Measurements from ENCODE around the gene SOX15. TPM values are rescaled to one million over a fixed set of nuclear protein-coding genes. Genes with fewer than 3 reads are reported as not detected.

SOX15 gene
- total and polyA plus RNA-seq, 2 of the 13 experiments (the other 11 are each of a cell fraction or from before 2014, with no cell fraction given): 0.07 to 0.18 TPM

- TF ChIP-seq CHD4 (IDR thresholded peaks at IDR 0.05; ENCODE audit: borderline replicate concordance, low read length) (no peak), ZNF646 (CRISPR knock-in tag; IDR thresholded peaks at IDR 0.05) (no peak), SNAPC4 (CRISPR knock-in tag; IDR thresholded peaks at IDR 0.05) (no peak), ZSCAN9 (CRISPR knock-in tag; IDR thresholded peaks at IDR 0.05; ENCODE audit: borderline replicate concordance) (peak; percentile 23; the same call in 1 of the 2 replicates), CENPT (CRISPR knock-in tag; IDR thresholded peaks at IDR 0.05; ENCODE audit: low read depth) (peak; percentile 45), CSRNP2 (CRISPR knock-in tag; conservative IDR thresholded peaks at IDR 0.05; ENCODE audit: low read depth) (0 out of 2 replicates have a peak, but pooled peaks have one; percentile 62), ZNF563 (CRISPR knock-in tag; IDR thresholded peaks at IDR 0.05) (no peak), NFE2L2 (IDR thresholded peaks at IDR 0.05; ENCODE audit: low read length) (no peak), SATB2 (CRISPR knock-in tag; IDR thresholded peaks at IDR 0.05) (no peak), ZNF761 (CRISPR knock-in tag; conservative IDR thresholded peaks at IDR 0.05) (no peak; the same call in 1 of the 2 replicates), KLF6 (CRISPR knock-in tag; IDR thresholded peaks at IDR 0.05) (peak; percentile 47), ZNF34 (CRISPR knock-in tag; IDR thresholded peaks at IDR 0.05; ENCODE audit: borderline replicate concordance) (no peak)
- TF ChIP-seq, protein P1, sequence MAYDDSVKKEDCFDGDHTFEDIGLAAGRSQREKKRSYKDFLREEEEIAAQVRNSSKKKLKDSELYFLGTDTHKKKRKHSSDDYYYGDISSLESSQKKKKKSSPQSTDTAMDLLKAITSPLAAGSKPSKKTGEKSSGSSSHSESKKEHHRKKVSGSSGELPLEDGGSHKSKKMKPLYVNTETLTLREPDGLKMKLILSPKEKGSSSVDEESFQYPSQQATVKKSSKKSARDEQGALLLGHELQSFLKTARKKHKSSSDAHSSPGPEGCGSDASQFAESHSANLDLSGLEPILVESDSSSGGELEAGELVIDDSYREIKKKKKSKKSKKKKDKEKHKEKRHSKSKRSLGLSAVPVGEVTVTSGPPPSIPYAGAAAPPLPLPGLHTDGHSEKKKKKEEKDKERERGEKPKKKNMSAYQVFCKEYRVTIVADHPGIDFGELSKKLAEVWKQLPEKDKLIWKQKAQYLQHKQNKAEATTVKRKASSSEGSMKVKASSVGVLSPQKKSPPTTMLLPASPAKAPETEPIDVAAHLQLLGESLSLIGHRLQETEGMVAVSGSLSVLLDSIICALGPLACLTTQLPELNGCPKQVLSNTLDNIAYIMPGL (CRISPR knock-in tag; IDR thresholded peaks at IDR 0.05; ENCODE audit: borderline replicate concordance in 1 of 2, low read depth in 1 of 2): no peak
Measured at GRCh38 chr17:7572588-7573323, 17.1 kb downstream of the SOX15 start (continued).

All from HepG2 (cell line).